Trophoblast cell (in vitro differentiated cells and primary cell): ENCODE data around the gene TOB1.
A peak's percentile ranks its signal among the peaks of the same experiment; 100 is the strongest.

Source experiments
- DNase-seq, 2 donors: peaks; one replicate each; pipeline ENCODE4 v3.0.0-alpha.2; 2016
- H2AFZ ChIP-seq: 2 replicates; pipeline ENCODE4 v1.6.1; 2013; ENCODE audit warnings: low read length, moderate library complexity, mild to moderate bottlenecking; ENCODE audit not compliant: insufficient read depth, poor library complexity
- H2AK5ac ChIP-seq: 2 replicates; pipeline ENCODE4 v1.6.1; 2013; ENCODE audit warnings: mild to moderate bottlenecking, low read length
- H2BK120ac ChIP-seq: 2 replicates; pipeline ENCODE4 v1.6.1; 2013; ENCODE audit warnings: low read length, mild to moderate bottlenecking, moderate library complexity; ENCODE audit not compliant: insufficient read depth, poor library complexity
- H2BK12ac ChIP-seq: 2 replicates; pipeline ENCODE4 v1.6.1; 2013; ENCODE audit warnings: mild to moderate bottlenecking, low read length, moderate library complexity
- H2BK5ac ChIP-seq: 2 replicates; pipeline ENCODE4 v1.6.1; 2013; ENCODE audit warnings: low read length, low read depth, moderate library complexity, mild to moderate bottlenecking; ENCODE audit not compliant: poor library complexity
- H3K14ac ChIP-seq: 2 replicates; pipeline ENCODE4 v1.6.1; 2013; ENCODE audit warnings: mild to moderate bottlenecking, low read length
- H3K18ac ChIP-seq: 2 replicates; pipeline ENCODE4 v1.6.1; 2013; ENCODE audit warnings: mild to moderate bottlenecking, low read length
- H3K23ac ChIP-seq: 2 replicates; pipeline ENCODE4 v1.6.1; 2013; ENCODE audit warnings: low read length
- H3K27ac ChIP-seq: 2 replicates; pipeline ENCODE4 v1.5.1; 2013; ENCODE audit warnings: low read depth, mild to moderate bottlenecking, inconsistent platforms, low read length, moderate library complexity
- H3K27me3 ChIP-seq: 2 replicates; pipeline ENCODE4 v1.6.1; 2013; ENCODE audit warnings: inconsistent platforms, mild to moderate bottlenecking, low read length, moderate library complexity; ENCODE audit not compliant: insufficient read depth
- H3K36me3 ChIP-seq, 2 experiments: 1 replicate in 1 of 2; 2 replicates in 1 of 2; pipeline ENCODE4 v1.6.1; 2013; ENCODE audit warnings: low read length in 2 of 2, mild to moderate bottlenecking in 2 of 2, moderate library complexity in 1 of 2; ENCODE audit not compliant: insufficient read depth in 2 of 2, control insufficient read depth in 1 of 2
- H3K4ac ChIP-seq: 2 replicates; pipeline ENCODE4 v1.6.1; 2013; ENCODE audit warnings: low read depth, mild to moderate bottlenecking, low read length, moderate library complexity
- H3K4me1 ChIP-seq, 2 experiments: 1 replicate in 1 of 2; 2 replicates in 1 of 2; pipeline ENCODE4 v1.6.1; 2013; ENCODE audit warnings: low read length in 2 of 2, mild to moderate bottlenecking in 2 of 2, moderate library complexity in 1 of 2; ENCODE audit not compliant: insufficient read depth in 2 of 2, control insufficient read depth in 1 of 2
- H3K4me2 ChIP-seq: 2 replicates; pipeline ENCODE4 v1.6.1; 2013; ENCODE audit warnings: inconsistent platforms, mild to moderate bottlenecking, low read length, moderate library complexity
- H3K4me3 ChIP-seq: 2 replicates; pipeline ENCODE4 v1.5.1; 2013; ENCODE audit warnings: mild to moderate bottlenecking, low read depth, low read length, inconsistent platforms
- H3K79me1 ChIP-seq: one replicate; pipeline ENCODE4 v1.6.1; 2013; ENCODE audit warnings: low read length
- H3K79me2 ChIP-seq: 2 replicates; pipeline ENCODE4 v1.6.1; 2013; ENCODE audit warnings: low read length, mild to moderate bottlenecking; ENCODE audit not compliant: control insufficient read depth, insufficient read depth, poor library complexity
- H3K9ac ChIP-seq: 2 replicates; pipeline ENCODE4 v1.6.1; 2013; ENCODE audit warnings: mild to moderate bottlenecking, low read length
- H3K9me3 ChIP-seq: 2 replicates; pipeline ENCODE4 v1.6.1; 2013; ENCODE audit warnings: low read depth, mild to moderate bottlenecking, control low read depth, inconsistent platforms, low read length; ENCODE audit not compliant: insufficient read depth
- H4K12ac ChIP-seq: 2 replicates; pipeline ENCODE4 v1.6.1; 2013; ENCODE audit warnings: low read depth, mild to moderate bottlenecking, low read length, moderate library complexity
- H4K8ac ChIP-seq: 2 replicates; pipeline ENCODE4 v1.6.1; 2013; ENCODE audit warnings: low read depth, mild to moderate bottlenecking, low read length, moderate library complexity
- H4K91ac ChIP-seq: one replicate; pipeline ENCODE4 v1.6.1; 2013; ENCODE audit warnings: low read depth, mild to moderate bottlenecking, low read length, moderate library complexity
- WGBS: extraction: QIAGEN DNeasy Blood & Tissue Kit; methylation state at CpG from one replicate; pipeline ENCODE4 v1.1.7; 2013; ENCODE audit warnings: missing lambda C conversion rate; ENCODE audit not compliant: insufficient read length, insufficient coverage; ENCODE audit errors: extremely low coverage; 5-methylcytosine and 5-hydroxymethylcytosine counted together

The TOB1 gene

DNA sequence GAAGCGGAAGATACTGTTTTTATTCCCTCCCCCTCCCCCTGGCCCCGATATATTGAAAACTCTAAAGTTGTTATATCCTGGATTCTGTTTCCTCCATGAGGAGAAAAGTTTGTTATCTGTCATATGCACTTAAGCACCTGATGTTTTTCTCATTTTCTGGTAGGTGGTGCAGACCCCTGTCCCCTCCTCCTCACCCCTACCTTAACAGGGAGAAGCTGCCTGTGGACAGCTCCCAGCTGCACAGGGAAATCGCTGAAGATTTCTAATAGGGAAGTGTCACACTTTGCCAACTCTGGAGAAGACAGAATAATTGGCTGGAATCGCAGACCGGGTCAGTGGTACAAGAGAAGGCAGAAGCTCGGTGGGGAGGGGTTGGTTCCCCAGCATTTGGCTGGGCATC lies 45.3 kb upstream of the TOB1 start:
- Histone ChIP-seq H3K27ac (no peak overlapping the region), H4K91ac (no peak overlapping the region), H3K4ac (no peak overlapping the region), H2AK5ac (no peak overlapping the region), H3K18ac (no peak overlapping the region), H3K23ac (no peak overlapping the region), H4K8ac (no peak overlapping the region), H3K9ac (no peak overlapping the region), H2BK120ac (no peak overlapping the region), H2AFZ (no peak overlapping the region), H3K4me2 (no peak overlapping the region), H3K9me3 (peaks cover 4% of the 10 kb centered on the region), H3K27me3 (no peaks in the 10 kb centered on the region), H3K14ac (no peak overlapping the region), H3K4me1 (peaks cover 8 to 13% of the 10 kb centered on the region in 2 experiments), H4K12ac (no peak overlapping the region), H3K79me2 (no peaks in the 10 kb centered on the region), H2BK12ac (no peak overlapping the region), H3K36me3 (no peaks in the 10 kb centered on the region), H3K79me1 (no peaks in the 10 kb centered on the region), H3K4me3 (no peak overlapping the region), H2BK5ac (no peak overlapping the region)
- no CpG with 5 or more reads among the region's 6 CpGs for WGBS
- no peak for DNase-seq

DNA sequence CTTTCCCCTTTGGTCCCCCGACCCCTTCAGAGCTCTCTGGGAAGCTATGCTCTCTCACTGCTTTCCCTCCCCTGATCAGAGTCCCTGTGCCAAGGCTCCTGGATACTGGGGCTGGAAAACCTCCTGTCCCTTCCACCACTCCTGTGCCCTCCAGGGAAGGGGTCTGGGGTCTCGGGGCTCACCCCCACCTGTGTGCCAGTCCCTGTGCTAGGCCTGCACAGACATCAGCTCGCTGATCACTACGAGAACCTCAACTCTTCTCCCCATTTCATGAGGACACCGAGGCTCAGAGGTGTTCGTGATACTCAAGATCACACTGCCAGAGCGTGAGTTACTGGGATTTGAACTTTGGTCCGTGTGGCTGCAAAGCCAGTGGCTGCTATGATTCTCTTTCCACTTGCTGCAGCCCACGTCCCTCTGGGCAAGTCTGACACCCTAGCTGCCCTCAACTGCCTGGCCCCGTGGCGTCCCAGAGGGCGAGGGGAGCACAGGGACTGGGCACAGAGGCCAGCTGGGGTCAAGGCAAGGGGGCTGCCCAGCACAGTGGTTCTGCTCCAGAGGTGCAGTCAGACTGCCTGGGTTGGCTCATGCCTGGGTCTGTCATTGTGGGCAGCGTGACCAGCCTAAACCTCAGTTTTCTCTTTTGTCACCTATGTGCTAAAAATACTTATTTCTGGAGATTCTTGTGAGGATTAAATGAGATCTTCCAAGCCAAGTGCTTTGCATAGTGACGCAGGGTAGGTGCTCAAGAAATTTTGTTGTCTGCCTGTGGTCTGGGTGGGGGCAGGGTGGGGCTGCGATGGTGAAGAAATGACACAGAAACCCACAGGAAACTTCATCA lies 43.8 kb upstream of the TOB1 start:
- no peak overlapping the region for H3K14ac ChIP-seq
- no peak overlapping the region for H4K12ac ChIP-seq
- no peak overlapping the region for H2BK5ac ChIP-seq
- H2BK12ac ChIP-seq: no peak overlapping the region
- H3K18ac ChIP-seq: no peak overlapping the region
- H3K23ac ChIP-seq: no peak overlapping the region
- H3K79me2 ChIP-seq: no peaks in the 10 kb centered on the region
- no peak overlapping the region for H4K91ac ChIP-seq
- H3K4me1 ChIP-seq: peaks cover 14 to 17% of the 10 kb centered on the region in 2 experiments
- H3K4ac ChIP-seq: no peak overlapping the region
- peaks cover 4% of the 10 kb centered on the region for H3K9me3 ChIP-seq
- H3K4me3 ChIP-seq: peak overlapping the region; percentile 5
- no peak overlapping the region for H2AFZ ChIP-seq
- H3K79me1 ChIP-seq: no peaks in the 10 kb centered on the region
- no peak overlapping the region for H3K4me2 ChIP-seq
- no peaks in the 10 kb centered on the region for H3K27me3 ChIP-seq
- no peak overlapping the region for H3K27ac ChIP-seq
- no peak for DNase-seq
- no peak overlapping the region for H2BK120ac ChIP-seq
- H3K36me3 ChIP-seq: no peaks in the 10 kb centered on the region
- H2AK5ac ChIP-seq: no peak overlapping the region
- no peak overlapping the region for H4K8ac ChIP-seq
- no peak overlapping the region for H3K9ac ChIP-seq
- no CpG with 5 or more reads among the region's 15 CpGs for WGBS

DNA sequence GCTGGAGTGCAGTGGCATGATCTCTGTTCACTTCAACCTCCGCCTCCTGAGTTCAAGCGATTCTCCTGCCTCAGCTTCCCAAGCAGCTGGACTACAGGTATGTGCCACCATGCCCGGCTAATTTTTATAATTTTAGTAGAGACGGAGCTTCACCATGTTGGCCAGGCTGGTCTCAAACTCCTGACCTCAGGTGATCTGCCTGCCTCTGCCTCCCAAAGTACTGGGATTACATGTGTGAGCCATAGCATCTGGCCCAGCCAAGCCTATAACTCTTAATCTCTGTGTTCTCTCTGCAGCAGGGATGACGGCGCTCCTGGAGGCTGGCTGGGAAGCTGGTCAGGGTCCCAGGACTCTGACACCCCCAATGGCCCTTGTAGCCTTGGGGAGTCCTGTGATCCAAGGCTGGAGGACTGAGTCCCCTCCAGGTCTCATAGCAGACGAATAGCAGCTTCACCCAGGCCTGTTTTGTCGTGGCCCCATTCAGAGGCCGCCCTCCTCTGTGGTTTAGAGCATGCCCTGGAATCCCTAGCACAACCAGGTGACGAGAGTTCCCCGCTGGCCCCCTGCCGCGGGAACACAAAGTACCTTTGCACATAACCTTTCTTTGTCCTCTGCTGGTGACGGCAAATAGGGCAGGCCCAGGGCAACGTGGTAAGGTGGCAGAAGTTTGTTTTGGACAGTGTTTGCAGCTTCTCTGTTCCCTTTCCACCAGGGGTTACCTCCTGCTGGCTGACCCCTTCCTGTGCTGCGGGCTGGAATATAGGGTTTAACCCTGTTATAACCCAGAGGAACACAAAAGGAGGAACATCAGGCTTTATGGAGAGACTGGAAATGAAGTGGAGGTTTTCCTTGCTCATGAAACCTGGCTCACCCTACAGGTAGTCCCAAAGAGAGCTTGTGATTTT lies 43.0 kb upstream of the TOB1 start:
- H2AK5ac ChIP-seq: no peak overlapping the region
- no peak overlapping the region for H4K91ac ChIP-seq
- no peaks in the 10 kb centered on the region for H3K36me3 ChIP-seq
- H2BK5ac ChIP-seq: no peak overlapping the region
- H4K8ac ChIP-seq: no peak overlapping the region
- H3K79me1 ChIP-seq: no peaks in the 10 kb centered on the region
- H3K79me2 ChIP-seq: no peaks in the 10 kb centered on the region
- peaks cover 4% of the 10 kb centered on the region for H3K9me3 ChIP-seq
- H2AFZ ChIP-seq: no peak overlapping the region
- no peak overlapping the region for H4K12ac ChIP-seq
- no peak overlapping the region for H2BK12ac ChIP-seq
- no peak overlapping the region for H3K23ac ChIP-seq
- H3K27ac ChIP-seq: no peak overlapping the region
- H3K4me1 ChIP-seq: peaks cover 19 to 20% of the 10 kb centered on the region in 2 experiments
- no peak overlapping the region for H3K4me2 ChIP-seq
- no peak overlapping the region for H3K4me3 ChIP-seq
- H3K9ac ChIP-seq: no peak overlapping the region
- no peak overlapping the region for H3K18ac ChIP-seq
- H3K27me3 ChIP-seq: no peaks in the 10 kb centered on the region
- DNase-seq: no peak
- no peak overlapping the region for H2BK120ac ChIP-seq
- no CpG with 5 or more reads among the region's 16 CpGs for WGBS
- no peak overlapping the region for H3K4ac ChIP-seq
- H3K14ac ChIP-seq: no peak overlapping the region

DNA sequence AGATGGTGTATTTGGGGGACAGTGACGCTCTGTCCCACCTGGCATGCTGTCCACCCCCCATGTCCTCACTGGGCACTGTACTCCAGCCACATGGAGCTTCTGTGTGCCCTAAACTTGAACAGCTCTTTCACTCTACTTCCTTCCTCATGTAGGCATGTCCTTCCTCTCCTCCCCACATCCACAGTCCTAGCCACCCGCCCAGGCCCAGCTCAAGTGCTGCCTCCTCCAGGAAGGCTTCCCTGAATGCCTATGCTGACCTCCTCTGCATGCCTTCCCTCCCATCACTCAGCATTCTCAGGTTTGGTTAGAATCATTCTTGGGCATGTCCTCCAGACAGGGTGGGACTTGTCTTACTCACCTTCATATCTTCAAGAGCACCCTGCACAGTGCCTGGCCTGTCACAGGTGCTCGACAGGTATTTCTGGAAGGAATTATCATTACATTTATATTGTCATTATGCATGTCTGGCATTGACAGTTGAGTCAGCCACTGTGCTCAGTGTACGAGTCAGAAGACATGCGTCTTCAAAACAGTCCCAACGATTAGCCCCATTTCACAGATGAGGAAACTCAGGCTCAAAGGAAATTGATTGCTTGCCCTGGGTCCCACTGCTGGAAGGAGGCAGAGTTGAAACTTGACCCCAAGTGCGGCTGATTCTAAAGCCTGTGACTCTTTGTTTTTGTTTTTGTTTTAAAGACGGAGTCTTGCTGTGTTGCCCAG lies 42.1 kb upstream of the TOB1 start:
- H2BK5ac ChIP-seq: no peak overlapping the region
- no CpG with 5 or more reads among the region's 8 CpGs for WGBS
- no peak overlapping the region for H4K8ac ChIP-seq
- no peak overlapping the region for H4K12ac ChIP-seq
- H3K18ac ChIP-seq: no peak overlapping the region
- H3K79me1 ChIP-seq: no peaks in the 10 kb centered on the region
- peaks cover 20 to 21% of the 10 kb centered on the region in 2 experiments for H3K4me1 ChIP-seq
- no peak overlapping the region for H4K91ac ChIP-seq
- no peak overlapping the region for H3K4me3 ChIP-seq
- H3K9me3 ChIP-seq: peaks cover 4% of the 10 kb centered on the region
- no peak overlapping the region for H2BK120ac ChIP-seq
- peak in 1 of 2 donors; percentile 6 for DNase-seq
- no peak overlapping the region for H3K9ac ChIP-seq
- H3K23ac ChIP-seq: no peak overlapping the region
- H3K4ac ChIP-seq: no peak overlapping the region
- no peaks in the 10 kb centered on the region for H3K36me3 ChIP-seq
- H3K27me3 ChIP-seq: no peaks in the 10 kb centered on the region
- no peak overlapping the region for H3K4me2 ChIP-seq
- no peaks in the 10 kb centered on the region for H3K79me2 ChIP-seq
- H2AFZ ChIP-seq: no peak overlapping the region
- no peak overlapping the region for H2AK5ac ChIP-seq
- no peak overlapping the region for H3K14ac ChIP-seq
- no peak overlapping the region for H3K27ac ChIP-seq
- H2BK12ac ChIP-seq: no peak overlapping the region
